HK-2 (cell line): ENCODE measurements around the gene CAPN1.

Experiments
- DNase-seq: peaks from one replicate; pipeline ENCODE4 v3.0.0-alpha.2; 2018; ENCODE audit not compliant: unreplicated experiment

The CAPN1 gene

GRCh38 chr11:65189191-65189590, 7.5 kb downstream of the CAPN1 start:
- DNase-seq, result no peak

GRCh38 chr11:65194564-65194963, 12.8 kb downstream of the CAPN1 start:
- DNase-seq, result no peak

GRCh38 chr11:65204143-65204542, 22.4 kb downstream of the CAPN1 start:
- DNase-seq, result no peak

GRCh38 chr11:65204646-65205601, 23.2 kb downstream of the CAPN1 start:
- peak; percentile 39 for DNase-seq

GRCh38 chr11:65205602-65205967, 23.9 kb downstream of the CAPN1 start:
- no peak for DNase-seq

GRCh38 chr11:65206441-65206841, 24.7 kb downstream of the CAPN1 start:
- no peak for DNase-seq

GRCh38 chr11:65206901-65207300, 25.2 kb downstream of the CAPN1 start:
- no peak for DNase-seq

- DNase-seq, result no peak
Observed at GRCh38 chr11:65207918-65208784, 26.4 kb downstream of the CAPN1 start.

GRCh38 chr11:65208785-65209710, 27.3 kb downstream of the CAPN1 start:
- no peak for DNase-seq

- DNase-seq, result no peak
Observed at GRCh38 chr11:65209711-65210360, 28.1 kb downstream of the CAPN1 start.

GRCh38 chr11:65210361-65210731, 28.6 kb downstream of the CAPN1 start:
- no peak for DNase-seq

GRCh38 chr11:65210748-65211147, 29.0 kb downstream of the CAPN1 start:
- no peak for DNase-seq

GRCh38 chr11:65211293-65212105, 29.8 kb downstream of the CAPN1 start:
- no peak for DNase-seq

GRCh38 chr11:65212226-65212801, 30.6 kb downstream of the CAPN1 start:
- DNase-seq, result no peak

GRCh38 chr11:65213322-65214211, 31.8 kb downstream of the CAPN1 start:
- DNase-seq, result no peak

GRCh38 chr11:65214212-65214845, 32.6 kb downstream of the CAPN1 start:
- no peak for DNase-seq

GRCh38 chr11:65215441-65216076, 33.8 kb downstream of the CAPN1 start:
- no peak for DNase-seq

GRCh38 chr11:65216830-65217229, 35.1 kb downstream of the CAPN1 start:
- DNase-seq, result no peak
